HS-27A (cell line): Measurements from ENCODE around the gene RASSF6.
"Not testable (repeated sequence)": the region's sequence is repeated elsewhere in the genome, so short reads cannot be mapped to it uniquely, and the experiment has no call there.

ENCODE experiments used
- DNase-seq: peaks from one replicate; pipeline ENCODE4 v3.0.0-alpha.2; 2012; ENCODE audit warnings: low read depth, missing footprints

Gene RASSF6

GRCh38 chr4:73620115-73620792 lies at the start of gene RASSF6:
RASSF6 (minus strand) TSS chr4:73620436; CDS start chr4:73611795, 8,641 bp downstream.
- no peak for DNase-seq

DNA sequence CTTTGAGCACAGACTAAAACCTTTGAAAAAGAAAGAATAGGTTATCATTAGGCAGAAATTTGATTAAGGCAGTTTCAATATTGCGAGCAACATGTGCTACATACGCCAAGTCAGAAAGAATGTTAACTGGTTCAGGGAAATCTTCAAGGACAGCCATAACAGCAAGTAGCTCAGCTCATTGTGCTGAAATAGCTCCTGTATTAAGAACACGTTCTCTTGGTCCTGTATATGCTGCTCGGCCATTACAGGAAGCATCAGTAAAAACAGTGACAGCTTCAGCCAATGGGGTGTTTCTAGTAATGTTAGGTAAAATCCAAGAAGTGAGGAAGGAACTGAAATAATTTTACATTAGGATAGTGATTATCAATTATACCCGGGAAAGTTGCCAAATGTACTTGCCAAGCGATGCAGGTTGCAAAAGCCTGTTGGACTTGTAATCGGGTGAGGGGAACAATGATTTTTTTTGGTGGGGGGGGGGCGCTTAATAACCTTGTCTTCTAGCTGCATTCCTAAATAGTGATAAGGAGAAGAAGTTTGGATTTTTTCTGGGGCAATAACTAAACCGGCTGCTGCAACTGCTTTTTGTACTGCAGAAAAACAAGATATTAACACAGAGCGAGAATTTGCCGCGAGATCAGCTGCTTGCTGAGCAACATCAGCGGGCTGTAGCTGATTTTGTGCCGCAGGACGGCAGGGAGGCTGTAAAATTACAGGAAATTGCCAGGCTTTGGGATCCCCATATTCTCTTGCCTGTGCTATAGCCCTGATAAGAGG lies 49.4 kb upstream of the RASSF6 start:
- DNase-seq: no peak

DNA sequence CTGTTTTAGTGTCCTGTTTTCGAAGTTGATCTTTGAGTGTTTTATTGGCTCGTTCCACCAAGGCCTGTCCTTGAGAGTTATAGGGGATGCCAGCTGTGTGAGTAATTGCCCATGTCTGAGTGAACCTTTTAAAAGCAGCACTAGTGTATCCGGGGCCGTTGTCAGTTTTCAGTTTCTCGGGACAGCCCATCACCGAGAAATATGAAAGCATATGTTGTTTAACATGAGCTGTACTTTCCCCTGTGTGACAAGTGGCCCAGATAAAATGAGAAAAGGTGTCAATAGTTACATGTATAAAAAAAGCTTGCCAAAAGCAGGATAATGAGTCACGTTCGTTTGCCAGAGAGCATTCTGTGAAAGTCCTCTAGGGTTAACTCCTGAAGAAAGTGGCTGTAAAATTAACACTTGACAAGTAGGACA lies 48.6 kb upstream of the RASSF6 start:
- DNase-seq: no peak

DNA sequence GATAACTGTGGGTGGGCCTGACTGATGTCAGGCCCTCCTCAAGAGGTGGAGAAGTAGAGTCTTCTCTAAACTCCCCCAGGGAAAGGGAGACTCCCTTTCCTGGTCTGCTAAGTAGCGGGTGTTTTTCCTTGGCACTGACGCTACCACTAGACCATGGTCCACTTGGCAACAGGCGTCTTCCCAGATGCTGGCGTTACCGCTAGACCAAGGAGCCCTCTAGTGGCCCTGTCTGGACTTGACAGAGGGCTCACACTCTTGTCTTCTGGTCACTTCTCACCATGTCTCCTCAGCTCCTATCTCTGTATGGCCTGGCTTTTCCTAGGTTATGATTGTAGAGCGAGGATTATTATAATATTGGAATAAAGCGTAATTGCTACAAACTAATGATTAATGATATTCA lies 45.7 kb upstream of the RASSF6 start:
- DNase-seq: not testable (repeated sequence)

GRCh38 chr4:73664470-73664869 lies 44.2 kb upstream of the RASSF6 start:
- no peak for DNase-seq

DNA sequence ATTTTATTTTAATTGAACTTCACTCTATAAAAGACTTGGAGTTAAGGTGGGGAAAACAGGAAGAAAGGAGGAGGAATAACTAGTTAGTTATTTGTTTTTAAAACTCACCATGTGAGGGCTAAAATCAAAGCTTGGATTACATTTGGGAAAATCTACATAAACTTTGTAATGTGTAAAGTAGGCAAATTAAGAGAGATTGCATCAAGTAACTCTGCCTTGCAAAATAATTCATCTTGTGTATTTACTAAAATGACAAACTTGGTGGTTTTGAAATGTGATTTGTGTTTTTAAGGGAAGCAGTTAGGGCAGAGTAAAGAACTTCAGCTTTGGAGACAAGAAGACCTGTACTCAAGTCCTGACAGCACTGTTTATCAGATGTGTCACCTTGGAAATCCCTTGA lies 43.3 kb upstream of the RASSF6 start:
- DNase-seq: no peak

- DNase-seq: peak; percentile 24
Measured at GRCh38 chr4:73662709-73663546, 42.7 kb upstream of the RASSF6 start.

DNA sequence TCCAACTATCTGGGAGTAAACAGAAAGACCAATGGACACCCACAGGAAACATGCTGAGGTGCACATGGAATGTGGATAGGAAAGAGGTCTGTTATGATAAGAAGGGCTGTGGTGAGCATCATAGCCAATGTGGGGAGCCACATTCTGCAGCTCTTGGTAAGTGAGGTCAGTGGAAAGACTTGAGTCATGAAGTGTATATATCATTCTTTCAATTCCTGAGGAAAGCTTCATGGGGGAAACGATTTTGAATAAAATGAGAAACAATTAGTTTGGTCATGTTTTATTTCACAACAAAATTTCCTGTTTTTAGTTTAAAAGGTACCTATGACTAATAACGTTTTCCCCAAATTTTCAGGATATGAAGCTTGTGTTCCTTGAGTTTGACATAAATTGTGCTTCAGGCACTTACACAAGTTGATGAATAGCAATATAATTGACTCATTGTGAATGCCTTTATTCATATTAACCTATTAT lies 41.4 kb upstream of the RASSF6 start:
- peak; percentile 93 for DNase-seq

- no peak for DNase-seq
Measured at GRCh38 chr4:73660808-73661207, 40.6 kb upstream of the RASSF6 start.

DNA sequence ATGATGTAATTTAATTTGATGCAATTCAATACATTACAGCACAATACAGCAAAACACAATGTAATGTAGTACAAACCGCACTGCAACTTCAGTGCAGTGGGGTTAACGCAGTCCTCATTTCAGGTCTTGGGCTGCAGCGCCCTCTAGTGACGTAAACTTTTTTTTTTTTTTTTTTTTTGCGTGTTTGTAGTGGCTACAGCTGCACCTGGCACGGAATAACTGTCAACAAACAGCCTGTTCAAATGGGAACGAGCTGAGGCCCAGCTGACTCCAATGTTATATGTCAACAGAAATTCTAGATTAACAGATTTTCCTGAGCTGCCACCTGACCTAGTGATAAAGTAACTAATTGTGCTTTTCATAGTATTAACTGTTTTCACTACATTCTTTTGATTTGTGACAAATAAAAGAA lies 33.5 kb upstream of the RASSF6 start:
- peak; percentile 17 for DNase-seq

DNA sequence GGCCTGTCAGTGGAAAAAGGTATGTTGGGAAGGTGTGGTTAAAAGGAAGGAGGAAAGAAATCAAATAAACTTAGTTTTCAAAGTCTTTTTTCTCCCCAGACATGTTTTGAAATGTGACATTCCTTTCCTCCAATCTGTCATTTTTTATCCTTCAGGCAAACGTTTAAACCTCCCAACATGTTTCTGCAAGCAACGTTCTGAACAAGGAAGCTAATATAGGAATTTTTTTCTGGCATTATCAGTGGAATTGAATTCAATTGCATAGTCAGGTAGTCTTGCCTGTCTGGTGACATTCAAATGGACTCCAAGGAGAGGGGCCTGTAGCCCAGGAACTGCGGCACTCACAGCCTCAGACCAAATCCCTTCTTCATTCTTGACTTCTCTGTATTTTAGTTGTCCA lies 30.0 kb upstream of the RASSF6 start:
- no peak for DNase-seq

- no peak for DNase-seq
Measured at GRCh38 chr4:73648478-73648877, 28.2 kb upstream of the RASSF6 start.

DNA sequence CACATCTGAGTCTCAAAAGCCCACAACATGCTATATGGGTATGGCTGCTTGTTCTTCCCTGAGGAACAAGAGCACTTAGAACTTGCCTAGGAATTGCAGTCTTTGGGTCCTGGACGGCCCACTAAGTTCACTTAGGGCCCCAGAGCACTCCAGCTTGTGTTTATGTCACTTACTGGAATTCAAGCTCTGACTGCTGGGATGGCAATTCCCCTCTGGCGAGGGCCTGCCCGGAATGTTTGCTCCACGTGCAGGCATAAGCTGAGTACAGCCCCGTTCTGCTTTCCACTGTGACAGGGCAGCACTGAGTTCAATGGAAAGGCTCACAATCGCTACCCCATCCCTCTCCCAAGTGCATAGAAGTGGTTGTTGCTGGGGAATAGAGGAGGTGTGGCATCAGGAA lies 25.9 kb upstream of the RASSF6 start:
- no peak for DNase-seq

DNA sequence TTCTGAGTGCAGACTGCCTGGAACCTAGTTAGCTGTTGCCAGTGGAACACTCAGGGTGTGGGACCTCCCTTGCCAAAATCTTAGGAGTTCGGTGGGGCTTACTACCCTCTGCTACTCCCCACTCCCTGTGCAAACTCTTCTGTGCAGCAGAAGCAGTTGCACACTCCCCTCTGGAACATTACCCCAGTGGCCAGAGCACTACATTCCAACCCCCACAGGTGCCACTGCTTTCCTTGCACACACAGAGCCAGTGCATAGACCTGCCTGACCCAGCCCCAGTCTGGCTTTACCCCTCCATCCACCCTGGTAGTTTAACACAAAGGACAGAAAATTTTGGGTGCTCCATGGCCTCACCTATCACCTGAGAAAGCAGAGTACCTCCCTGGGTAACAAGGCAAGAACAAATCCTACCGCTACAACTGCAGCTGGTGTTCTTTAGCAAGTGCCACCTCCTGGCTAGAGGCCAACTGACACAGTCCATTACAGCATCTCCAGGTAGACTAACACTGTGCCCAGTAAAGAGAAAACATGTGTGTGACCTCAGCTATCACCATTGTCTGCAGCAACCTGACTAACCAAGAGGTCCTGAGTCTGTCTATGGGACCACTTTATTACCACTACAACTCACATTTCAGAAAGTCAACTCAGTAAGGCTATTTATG lies 11.5 kb upstream of the RASSF6 start:
- DNase-seq: no peak

GRCh38 chr4:73628834-73629233 lies 8.6 kb upstream of the RASSF6 start:
- DNase-seq: not testable (repeated sequence)

DNA sequence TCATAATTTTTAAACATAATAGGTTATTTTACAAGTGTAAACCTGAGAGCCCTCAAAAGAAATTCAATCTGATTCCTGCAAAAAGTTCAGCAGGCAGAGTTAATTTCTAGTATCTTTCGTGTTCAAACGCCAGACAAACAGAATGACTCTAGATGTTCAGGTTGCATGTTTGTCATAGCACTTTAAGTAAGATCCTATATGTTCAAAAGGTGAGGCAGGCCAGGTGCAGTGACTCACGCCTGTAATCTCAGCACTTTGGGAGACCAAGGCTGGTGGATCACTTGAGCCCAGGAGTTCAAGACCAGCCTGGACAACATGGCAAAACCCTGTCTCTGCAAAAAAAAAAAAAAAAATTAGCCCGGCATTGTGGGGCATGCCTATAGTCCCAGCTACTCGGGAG lies 1.1 kb upstream of the RASSF6 start:
- DNase-seq: no peak

DNA sequence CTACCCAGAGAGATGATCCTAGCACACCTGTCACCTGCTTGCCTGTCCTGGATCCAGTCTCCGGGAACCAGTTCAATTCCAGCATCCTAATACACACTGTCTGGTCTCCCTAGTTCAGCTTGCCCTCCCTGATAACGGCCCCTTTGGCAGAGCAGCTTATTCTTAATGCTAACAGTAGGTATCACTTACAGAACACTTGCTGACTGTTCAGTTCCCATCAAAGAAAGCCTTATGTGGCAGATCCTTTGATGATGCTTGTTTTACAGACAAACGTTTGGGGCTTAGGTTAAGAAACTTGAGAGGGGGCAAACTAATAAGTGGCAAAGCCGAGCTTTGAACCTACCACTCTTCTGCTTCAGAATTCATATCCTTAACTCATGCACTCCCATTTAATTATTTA lies 890 bp downstream of the RASSF6 start:
- DNase-seq: no peak

DNA sequence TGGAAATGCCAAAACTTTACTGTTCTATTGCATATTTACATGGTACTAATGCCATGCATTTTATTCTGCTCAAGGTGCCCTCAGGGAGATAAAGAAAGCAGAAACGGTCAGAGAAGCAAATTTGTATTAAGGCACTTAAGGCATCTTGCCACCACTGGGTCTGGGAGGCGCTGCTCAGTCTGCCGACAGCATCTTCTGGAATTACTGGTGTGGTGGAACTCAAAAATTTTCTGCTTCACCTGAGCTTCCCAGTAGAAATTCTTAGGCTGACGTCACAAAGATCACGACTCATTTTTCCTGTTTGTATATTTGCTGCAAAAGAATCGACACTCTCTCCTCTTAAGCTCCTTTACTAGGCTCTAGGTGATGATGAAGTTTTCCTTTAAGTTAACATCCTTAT lies 3.0 kb downstream of the RASSF6 start:
- DNase-seq: no peak

DNA sequence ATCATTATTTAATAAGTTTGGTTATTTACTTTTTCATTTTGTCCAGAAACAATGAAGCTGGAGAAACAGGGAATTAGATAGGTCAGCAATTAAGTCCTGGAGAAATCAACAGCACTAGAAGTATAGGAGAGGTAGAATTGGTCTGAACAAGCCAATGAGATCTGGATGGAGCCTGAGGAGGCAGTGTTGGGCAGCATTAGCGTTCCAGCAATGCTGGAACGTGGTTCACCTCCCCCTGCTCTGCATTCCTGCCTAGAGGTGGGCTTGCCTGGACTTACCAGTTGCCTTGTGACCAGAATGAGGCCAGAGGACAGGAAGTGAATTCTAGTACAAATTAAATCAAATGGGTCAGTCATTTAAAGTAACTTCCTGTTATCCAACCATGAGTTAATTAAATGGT lies 4.6 kb downstream of the RASSF6 start:
- no peak for DNase-seq

DNA sequence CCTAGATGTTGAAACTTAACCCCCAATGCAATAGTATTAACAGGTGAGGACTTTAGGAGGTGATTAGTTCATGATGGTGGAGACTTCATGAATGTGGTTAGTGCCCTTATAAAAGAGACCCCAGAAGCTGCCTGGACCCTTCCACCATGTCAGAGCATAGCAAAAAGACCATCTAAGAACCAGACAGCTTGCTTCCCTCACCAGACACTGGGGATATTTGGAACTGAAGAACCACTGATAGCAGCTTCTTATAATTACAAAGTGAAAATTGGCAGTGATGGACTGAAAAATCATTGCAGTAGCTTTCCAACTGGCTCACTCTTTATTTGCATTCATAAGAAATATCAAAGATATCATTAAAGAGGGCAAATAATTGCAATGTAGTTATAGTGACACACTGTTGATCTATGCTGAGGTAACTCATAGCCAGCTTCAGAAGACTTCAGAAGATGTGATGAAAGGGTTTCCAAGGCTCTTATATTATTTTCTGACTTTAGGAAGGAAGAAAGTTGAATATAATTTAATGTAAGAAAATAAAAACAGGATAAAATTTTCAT lies 5.8 kb downstream of the RASSF6 start:
- no peak for DNase-seq

DNA sequence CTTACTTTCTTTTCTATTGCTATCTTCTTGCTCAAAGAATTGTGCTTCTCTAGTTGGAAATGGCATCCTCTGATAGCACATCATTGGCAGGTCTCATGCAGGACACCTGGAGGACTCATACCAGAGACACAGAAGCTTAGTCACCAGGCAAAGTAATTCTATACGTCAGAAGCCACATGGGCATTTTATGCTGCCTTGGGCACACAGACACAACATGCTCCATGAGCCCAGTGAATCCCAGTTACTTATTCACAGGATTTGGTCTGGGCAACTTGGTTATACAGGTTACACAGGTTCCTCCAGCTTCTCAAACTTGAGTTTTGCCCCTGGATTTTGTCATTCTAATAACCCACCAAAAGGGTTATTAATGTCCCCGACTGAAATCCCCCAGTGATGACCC lies 7.1 kb downstream of the RASSF6 start:
- DNase-seq: no peak

GRCh38 chr4:73612032-73612431 lies 8.2 kb downstream of the RASSF6 start:
- no peak for DNase-seq
